Measurements from ENCODE around the gene SNAPC4.
"Not testable (repeated sequence)": the region's sequence is repeated elsewhere in the genome, so short reads cannot be mapped to it uniquely, and the experiment has no call there.

Gene SNAPC4

GRCh38 chr9:136358016-136358415 is 42.0 kb downstream of the SNAPC4 start:
- DNase-seq (ENCODE audit: low read depth, low spot score): no peak

- no peak for DNase-seq (ENCODE audit: low read depth, low spot score)
Measured at GRCh38 chr9:136357202-136357725, 42.7 kb downstream of the SNAPC4 start.

- DNase-seq (ENCODE audit: low read depth, low spot score): peak; percentile 56
Measured at GRCh38 chr9:136355616-136356557, 44.1 kb downstream of the SNAPC4 start.

GRCh38 chr9:136354592-136355085 is 45.3 kb downstream of the SNAPC4 start:
- peak; percentile 66 for DNase-seq (ENCODE audit: low read depth, low spot score)

- no peak for DNase-seq (ENCODE audit: low read depth, low spot score)
Measured at GRCh38 chr9:136353757-136354488, 46.0 kb downstream of the SNAPC4 start.

- no peak for DNase-seq (ENCODE audit: low read depth, low spot score)
Measured at GRCh38 chr9:136353088-136353487, 46.9 kb downstream of the SNAPC4 start.

- DNase-seq (ENCODE audit: low read depth, low spot score): no peak
Measured at GRCh38 chr9:136352682-136353081, 47.3 kb downstream of the SNAPC4 start.

- DNase-seq (ENCODE audit: low read depth, low spot score): not testable (repeated sequence)
Measured at GRCh38 chr9:136351868-136352267, 48.1 kb downstream of the SNAPC4 start.

- no peak for DNase-seq (ENCODE audit: low read depth, low spot score)
Measured at GRCh38 chr9:136351252-136351800, 48.6 kb downstream of the SNAPC4 start.

Data from astrocyte of the hippocampus (primary cell).